Urinary bladder (tissue), 4 donors: ENCODE measurements around the gene RMRP. TPM values are rescaled to one million over a fixed set of nuclear protein-coding genes. Genes with fewer than 3 reads are reported as not detected.

ENCODE experiments used
- DNase-seq: peaks from one replicate; pipeline ENCODE4 v3.0.0-alpha.2; 2015; ENCODE audit errors: extremely low spot score
- H3K27ac ChIP-seq: one replicate; pipeline ENCODE4 v1.5.1; 2013; ENCODE audit warnings: low read depth, mild to moderate bottlenecking, moderate library complexity
- H3K36me3 ChIP-seq: one replicate; pipeline ENCODE4 v1.6.1; 2013; ENCODE audit warnings: mild to moderate bottlenecking, moderate library complexity; ENCODE audit not compliant: insufficient read depth
- H3K4me1 ChIP-seq: one replicate; pipeline ENCODE4 v1.6.1; 2013; ENCODE audit warnings: mild to moderate bottlenecking, moderate library complexity; ENCODE audit not compliant: insufficient read depth
- H3K4me3 ChIP-seq: one replicate; pipeline ENCODE4 v1.5.1; 2013; ENCODE audit warnings: low read depth, low read length
- WGBS: extraction: QIAGEN DNeasy Blood & Tissue Kit; methylation state at CpG from one replicate; pipeline ENCODE4 v1.1.7; 2013; 5-methylcytosine and 5-hydroxymethylcytosine counted together
- polyA plus RNA-seq: library from polyadenylated mRNA; stranded (reverse); fragments of 200-250 nt; gene quantifications from one replicate; pipeline ENCODE4 v1.2.3, GENCODE V29; 2013
- total RNA-seq: library from RNA; depleted of rRNA; stranded (reverse); fragments of >200 nt; gene quantifications from one replicate; pipeline ENCODE4 v1.2.3, GENCODE V29; 2014
- donor health status: healthy with polysubstance abuse.
- donor health status: healthy.

RMRP gene
- total and polyA plus RNA-seq, 2 donors: 99,097 TPM; not detected in 1

GRCh38 chr9:35666045-35666444 is 8.2 kb upstream of the RMRP start:
- DNase-seq: no peak
- Histone ChIP-seq H3K4me3 (no peak overlapping the region), H3K36me3 (no peaks in the 10 kb centered on the region), H3K27ac (no peak overlapping the region), H3K4me1 (no peaks in the 10 kb centered on the region)
- 59% methylated on average over 1 of the region's 1 CpG for WGBS

- 26% methylated on average over 5 of the region's 5 CpGs for WGBS
- peak overlapping the region; percentile 51 for H3K4me3 ChIP-seq
- H3K36me3 ChIP-seq: no peaks in the 10 kb centered on the region
- peak overlapping the region; percentile 19 for H3K27ac ChIP-seq
- no peaks in the 10 kb centered on the region for H3K4me1 ChIP-seq
- no peak for DNase-seq
These were observed 7.6 kb upstream of the RMRP start for GRCh38 chr9:35665471-35665818.

- 5% methylated on average over 58 of the region's 58 CpGs for WGBS
- no peak for DNase-seq
- no peaks in the 10 kb centered on the region for H3K36me3 ChIP-seq
- H3K27ac ChIP-seq: peak within 1 kb of the TSS; percentile 19
- H3K4me1 ChIP-seq: no peaks in the 10 kb centered on the region
- H3K4me3 ChIP-seq: peak within 1 kb of the TSS; percentile 51
These were observed 7.0 kb upstream of the RMRP start, which contains the start of gene ARHGEF39 for GRCh38 chr9:35664531-35665470. Gene ARHGEF39, minus strand, starts transcription at chr9:35665195. Its CDS starts 26 bp downstream, at chr9:35665169.

- H3K4me3 ChIP-seq: no peak overlapping the region
- H3K4me1 ChIP-seq: no peaks in the 10 kb centered on the region
- no peak overlapping the region for H3K27ac ChIP-seq
- H3K36me3 ChIP-seq: no peaks in the 10 kb centered on the region
- DNase-seq: no peak
- WGBS: 87% methylated on average over 7 of the region's 7 CpGs
These were observed 4.6 kb upstream of the RMRP start for GRCh38 chr9:35662437-35662836.

- 66% methylated on average over 3 of the region's 3 CpGs for WGBS
These were observed 4.0 kb upstream of the RMRP start for GRCh38 chr9:35661756-35662350.

GRCh38 chr9:35660966-35661415 is 3.2 kb upstream of the RMRP start:
- Histone ChIP-seq H3K4me1 (no peaks in the 10 kb centered on the region), H3K36me3 (no peaks in the 10 kb centered on the region), H3K4me3 (no peak overlapping the region), H3K27ac (peak overlapping the region; percentile 13)
- DNase-seq: no peak
- WGBS: 36% methylated on average over 9 of the region's 9 CpGs

More at GRCh38 chr9:35661756-35662350, 4.0 kb upstream of the RMRP start:
- Histone ChIP-seq H3K27ac (no peak overlapping the region), H3K36me3 (no peaks in the 10 kb centered on the region), H3K4me3 (no peak overlapping the region), H3K4me1 (no peaks in the 10 kb centered on the region)
- DNase-seq: no peak

GRCh38 chr9:35659340-35659739 is 1.5 kb upstream of the RMRP start:
- Histone ChIP-seq H3K4me1 (no peaks in the 10 kb centered on the region), H3K4me3 (no peak overlapping the region), H3K36me3 (no peaks in the 10 kb centered on the region), H3K27ac (no peak overlapping the region)
- WGBS: 45% methylated on average over 3 of the region's 3 CpGs
- DNase-seq: no peak

GRCh38 chr9:35658968-35659220 is 1.1 kb upstream of the RMRP start:
- Histone ChIP-seq H3K4me3 (peak overlapping the region; percentile 75), H3K36me3 (no peaks in the 10 kb centered on the region), H3K27ac (no peak overlapping the region), H3K4me1 (no peaks in the 10 kb centered on the region)
- WGBS: 0% methylated on average over 2 of the region's 2 CpGs
- DNase-seq: no peak

- peak within 1 kb of the TSS; percentile 94 for H3K27ac ChIP-seq
- no peak for DNase-seq
- no peaks in the 10 kb centered on the region for H3K36me3 ChIP-seq
- under 1% methylated on average over 67 of the region's 67 CpGs for WGBS
- no peaks in the 10 kb centered on the region for H3K4me1 ChIP-seq
- peak within 1 kb of the TSS; percentile 75 for H3K4me3 ChIP-seq
These were observed 533 bp upstream of the RMRP start, which contains the start of gene CCDC107 for GRCh38 chr9:35658137-35658967. Gene CCDC107, plus strand, starts transcription at chr9:35658292. Its CDS starts 88 bp downstream, at chr9:35658380.

GRCh38 chr9:35656831-35657545 is 831 bp downstream of the RMRP start:
- peak overlapping the region; percentile 94 for H3K27ac ChIP-seq
- H3K4me3 ChIP-seq: peak overlapping the region; percentile 19
- WGBS: 17% methylated on average over 25 of the region's 25 CpGs
- no peaks in the 10 kb centered on the region for H3K36me3 ChIP-seq
- H3K4me1 ChIP-seq: no peaks in the 10 kb centered on the region
- no peak for DNase-seq

GRCh38 chr9:35656348-35656747 is 1.5 kb downstream of the RMRP start:
- Histone ChIP-seq H3K4me3 (no peak overlapping the region), H3K4me1 (no peaks in the 10 kb centered on the region), H3K27ac (no peak overlapping the region), H3K36me3 (no peaks in the 10 kb centered on the region)
- 80% methylated on average over 17 of the region's 17 CpGs for WGBS
- DNase-seq: no peak

- H3K4me1 ChIP-seq: no peaks in the 10 kb centered on the region
- H3K27ac ChIP-seq: no peak overlapping the region
- 96% methylated on average over 2 of the region's 2 CpGs for WGBS
These were observed 4.2 kb downstream of the RMRP start for GRCh38 chr9:35653611-35654010.

GRCh38 chr9:35652829-35653209 is 5.0 kb downstream of the RMRP start:
- no peak overlapping the region for H3K27ac ChIP-seq
- no peak overlapping the region for H3K4me3 ChIP-seq
- 84% methylated on average over 8 of the region's 8 CpGs for WGBS
- H3K4me1 ChIP-seq: no peaks in the 10 kb centered on the region
- DNase-seq: no peak
- H3K36me3 ChIP-seq: no peaks in the 10 kb centered on the region

More at GRCh38 chr9:35653611-35654010, 4.2 kb downstream of the RMRP start:
- DNase-seq: no peak
- H3K36me3 ChIP-seq: no peaks in the 10 kb centered on the region
- no peak overlapping the region for H3K4me3 ChIP-seq
